ENCODE data around the gene OR2V1. TPM values are rescaled to one million over a fixed set of nuclear protein-coding genes. Genes with fewer than 3 reads are reported as not detected.

The OR2V1 gene
- total and polyA plus RNA-seq, 2 of the 4 experiments (the other 2 are of a cell fraction): not detected

DNA sequence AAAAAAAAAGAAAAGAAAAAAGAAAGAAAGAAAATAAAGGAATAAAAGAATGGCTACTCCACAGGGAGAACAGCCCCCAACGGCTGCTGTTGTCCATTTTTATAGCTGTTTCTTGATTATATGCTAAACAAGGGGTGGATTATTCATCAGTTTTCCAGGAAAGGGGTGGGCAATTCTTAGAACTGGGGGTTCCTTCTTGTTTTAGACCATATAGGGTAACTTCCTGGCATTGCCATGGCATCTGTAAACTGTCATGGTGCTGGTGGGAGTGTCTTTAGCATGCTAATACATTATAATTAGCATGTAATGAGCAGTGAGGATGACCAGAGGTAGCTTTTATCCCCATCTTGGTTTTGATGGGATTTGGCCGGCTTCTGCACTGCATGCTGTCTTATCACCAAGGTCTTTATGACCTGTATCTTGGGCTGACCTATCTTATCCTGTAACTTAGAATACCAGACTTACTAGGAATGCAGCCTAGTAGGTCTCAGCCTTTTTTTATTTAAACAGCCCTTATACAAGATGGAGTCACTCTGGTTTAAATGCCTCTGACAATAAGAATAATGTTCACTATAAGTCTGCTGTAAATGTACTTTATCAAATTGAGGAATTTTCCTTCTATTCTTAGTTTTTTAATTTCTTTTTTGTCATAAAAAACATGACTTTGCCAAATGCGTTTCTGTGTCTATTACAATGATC is 45.4 kb upstream of the OR2V1 start:
- Histone ChIP-seq H3K9ac (ENCODE audit: low read depth, low read length) (no peak overlapping the region), H3K4ac (ENCODE audit: low read depth, low read length) (no peak overlapping the region), H3K4me2 (ENCODE audit: low read depth, low read length) (no peak overlapping the region), H3K36me3 (ENCODE audit: control insufficient read depth, insufficient read depth, low read length) (no peaks in the 10 kb centered on the region), H3K9me1 (ENCODE audit: insufficient read depth, low read length) (no peaks in the 10 kb centered on the region), H4K20me1 (ENCODE audit: insufficient read depth, low read length) (no peaks in the 10 kb centered on the region), H3K27ac (ENCODE audit: insufficient read depth, low read length) (no peak overlapping the region), H3K23ac (ENCODE audit: low read depth, low read length) (no peak overlapping the region), H4K5ac (ENCODE audit: low read depth, low read length) (no peak overlapping the region), H3K27me3 (ENCODE audit: control insufficient read depth, insufficient read depth, low read length) (no peaks in the 10 kb centered on the region), H4K91ac (ENCODE audit: insufficient read depth, low read depth, low read length) (no peak overlapping the region), H4K8ac (ENCODE audit: low read depth in 2 of 2, low read length in 2 of 2) (no peak overlapping the region), H2BK5ac (ENCODE audit: low read depth, low read length, poor library complexity, severe bottlenecking) (no peak overlapping the region), H3K56ac (ENCODE audit: extremely low read depth, insufficient read depth, low read length) (no peak overlapping the region), H2AK5ac (ENCODE audit: low read depth, low read length) (no peak overlapping the region), H3K4me3 (ENCODE audit: insufficient read depth, low read depth, low read length) (no peak overlapping the region), H2AK9ac (replicated peaks; ENCODE audit: low read depth, low read length, poor library complexity) (no peak overlapping the region), H3K18ac (ENCODE audit: low read depth, low read length) (no peak overlapping the region), H3K14ac (replicated peaks; ENCODE audit: low read depth, low read length) (no peak overlapping the region), H3K4me1 (ENCODE audit: control insufficient read depth, insufficient read depth, low read length) (no peaks in the 10 kb centered on the region), H2AFZ (replicated peaks; ENCODE audit: low read length, poor library complexity) (no peak overlapping the region), H3K9me3 (ENCODE audit: control insufficient read depth, insufficient read depth, low read length) (no peaks in the 10 kb centered on the region), H2BK20ac (ENCODE audit: low read depth, low read length) (no peak overlapping the region), H3K79me1 (ENCODE audit: low read depth in 1 of 2, low read length in 2 of 2) (no peaks in the 10 kb centered on the region), H2BK120ac (ENCODE audit: low read depth, low read length) (no peak overlapping the region), H2BK15ac (ENCODE audit: low read depth, low read length) (no peak overlapping the region)
- in situ Hi-C loops (cut with MboI; ENCODE audit: low sequenced_read_pairs): no loop called here
- no CpG with 5 or more reads among the region's 3 CpGs for WGBS, 2 experiments (ENCODE audit: extremely low coverage in 2 of 2, insufficient read length in 1 of 2)
- DNase-seq (no peak), ATAC-seq (ENCODE audit: low read depth) (no peak)
- POLR2A ChIA-PET (ENCODE audit: unreplicated experiment): no interaction called here
- CTCF ChIA-PET: no interaction called here
- intact Hi-C loops (cut with micrococcal nuclease): no loop called here
- dilution Hi-C loops (cut with HindIII; ENCODE audit: low sequenced_read_pairs, unreplicated experiment): no loop called here
- TF ChIP-seq BHLHE40 (IDR thresholded peaks at IDR 0.05; ENCODE audit: low read depth, low read length) (no peak), MAZ (IDR thresholded peaks at IDR 0.05; ENCODE audit: borderline replicate concordance, low read depth, low read length) (no peak), CEBPB (IDR thresholded peaks at IDR 0.05; ENCODE audit: low read depth, low read length) (no peak), MXI1 (IDR thresholded peaks at IDR 0.05; ENCODE audit: borderline replicate concordance, low read depth, low read length) (no peak), NFE2L2 (IDR thresholded peaks at IDR 0.05; ENCODE audit: low read depth, low read length) (no peak)
- TF ChIP-seq, protein P1, sequence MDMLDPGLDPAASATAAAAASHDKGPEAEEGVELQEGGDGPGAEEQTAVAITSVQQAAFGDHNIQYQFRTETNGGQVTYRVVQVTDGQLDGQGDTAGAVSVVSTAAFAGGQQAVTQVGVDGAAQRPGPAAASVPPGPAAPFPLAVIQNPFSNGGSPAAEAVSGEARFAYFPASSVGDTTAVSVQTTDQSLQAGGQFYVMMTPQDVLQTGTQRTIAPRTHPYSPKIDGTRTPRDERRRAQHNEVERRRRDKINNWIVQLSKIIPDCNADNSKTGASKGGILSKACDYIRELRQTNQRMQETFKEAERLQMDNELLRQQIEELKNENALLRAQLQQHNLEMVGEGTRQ (IDR thresholded peaks at IDR 0.05; ENCODE audit: low read depth, low read length): no peak
- TF ChIP-seq, protein P2, sequence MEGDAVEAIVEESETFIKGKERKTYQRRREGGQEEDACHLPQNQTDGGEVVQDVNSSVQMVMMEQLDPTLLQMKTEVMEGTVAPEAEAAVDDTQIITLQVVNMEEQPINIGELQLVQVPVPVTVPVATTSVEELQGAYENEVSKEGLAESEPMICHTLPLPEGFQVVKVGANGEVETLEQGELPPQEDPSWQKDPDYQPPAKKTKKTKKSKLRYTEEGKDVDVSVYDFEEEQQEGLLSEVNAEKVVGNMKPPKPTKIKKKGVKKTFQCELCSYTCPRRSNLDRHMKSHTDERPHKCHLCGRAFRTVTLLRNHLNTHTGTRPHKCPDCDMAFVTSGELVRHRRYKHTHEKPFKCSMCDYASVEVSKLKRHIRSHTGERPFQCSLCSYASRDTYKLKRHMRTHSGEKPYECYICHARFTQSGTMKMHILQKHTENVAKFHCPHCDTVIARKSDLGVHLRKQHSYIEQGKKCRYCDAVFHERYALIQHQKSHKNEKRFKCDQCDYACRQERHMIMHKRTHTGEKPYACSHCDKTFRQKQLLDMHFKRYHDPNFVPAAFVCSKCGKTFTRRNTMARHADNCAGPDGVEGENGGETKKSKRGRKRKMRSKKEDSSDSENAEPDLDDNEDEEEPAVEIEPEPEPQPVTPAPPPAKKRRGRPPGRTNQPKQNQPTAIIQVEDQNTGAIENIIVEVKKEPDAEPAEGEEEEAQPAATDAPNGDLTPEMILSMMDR (conservative IDR thresholded peaks at IDR 0.05; ENCODE audit: low read depth, low read length): no peak
- BruUV-seq (replicated peaks): no TSS peak
